Duodenal mucosa (tissue), 2 donors: ENCODE data around the gene HS3ST3B1.

Source experiments
- H3K27ac ChIP-seq: one replicate; pipeline ENCODE4 v1.7.0; 2013; ENCODE audit warnings: low read depth, low read length
- H3K27me3 ChIP-seq, 2 donors: one replicate each; pipeline ENCODE4 v1.7.0; 2013; ENCODE audit warnings: low read length in 2 of 2, control low read depth in 1 of 2; ENCODE audit not compliant: insufficient read depth in 2 of 2, control insufficient read depth in 1 of 2
- H3K36me3 ChIP-seq, 2 donors: one replicate each; pipeline ENCODE4 v1.7.0; 2013; ENCODE audit warnings: low read length in 2 of 2, control low read depth in 1 of 2; ENCODE audit not compliant: insufficient read depth in 2 of 2, control insufficient read depth in 1 of 2
- H3K4me1 ChIP-seq, 2 donors: one replicate each; pipeline ENCODE4 v1.7.0; 2013; ENCODE audit warnings: low read length in 2 of 2, control low read depth in 1 of 2; ENCODE audit not compliant: insufficient read depth in 2 of 2, control insufficient read depth in 1 of 2
- H3K4me3 ChIP-seq, 2 donors: one replicate each; pipeline ENCODE4 v1.7.0; 2013; ENCODE audit warnings: low read length in 2 of 2, low read depth in 1 of 2
- H3K9ac ChIP-seq, 2 donors: one replicate each; pipeline ENCODE4 v1.7.0; 2013; ENCODE audit warnings: low read length in 2 of 2, low read depth in 1 of 2
- H3K9me3 ChIP-seq, 2 donors: one replicate each; pipeline ENCODE4 v1.7.0; 2013; ENCODE audit warnings: low read length in 2 of 2, control low read depth in 1 of 2; ENCODE audit not compliant: control insufficient read depth in 1 of 2

Gene HS3ST3B1

GRCh38 chr17:14334276-14334840, 33.5 kb downstream of the HS3ST3B1 start:
- Histone ChIP-seq H3K4me1 (no peaks in the 10 kb centered on the region), H3K4me3 (no peak overlapping the region), H3K27me3 (no peaks in the 10 kb centered on the region), H3K36me3 (no peaks in the 10 kb centered on the region), H3K9ac (no peak overlapping the region), H3K9me3 (no peaks in the 10 kb centered on the region), H3K27ac (no peak overlapping the region)

GRCh38 chr17:14334919-14335318, 34.0 kb downstream of the HS3ST3B1 start:
- no peaks in the 10 kb centered on the region for H3K27me3 ChIP-seq
- no peak overlapping the region for H3K9ac ChIP-seq
- H3K4me1 ChIP-seq = no peaks in the 10 kb centered on the region
- H3K27ac ChIP-seq = no peak overlapping the region
- no peaks in the 10 kb centered on the region for H3K9me3 ChIP-seq
- H3K4me3 ChIP-seq = no peak overlapping the region
- no peaks in the 10 kb centered on the region for H3K36me3 ChIP-seq

- Histone ChIP-seq H3K9ac (no peak overlapping the region), H3K4me1 (no peaks in the 10 kb centered on the region), H3K27me3 (no peaks in the 10 kb centered on the region), H3K4me3 (no peak overlapping the region), H3K36me3 (no peaks in the 10 kb centered on the region), H3K27ac (no peak overlapping the region), H3K9me3 (no peaks in the 10 kb centered on the region)
Observed at GRCh38 chr17:14336418-14336817, 35.5 kb downstream of the HS3ST3B1 start.

GRCh38 chr17:14337596-14338079, 36.8 kb downstream of the HS3ST3B1 start:
- no peak overlapping the region for H3K27ac ChIP-seq
- no peak overlapping the region for H3K9ac ChIP-seq
- H3K4me3 ChIP-seq = no peak overlapping the region
- no peaks in the 10 kb centered on the region for H3K36me3 ChIP-seq
- H3K9me3 ChIP-seq = no peaks in the 10 kb centered on the region
- no peaks in the 10 kb centered on the region for H3K4me1 ChIP-seq
- no peaks in the 10 kb centered on the region for H3K27me3 ChIP-seq

GRCh38 chr17:14340857-14341754, 40.2 kb downstream of the HS3ST3B1 start:
- H3K4me1 ChIP-seq = no peaks in the 10 kb centered on the region
- H3K36me3 ChIP-seq = no peaks in the 10 kb centered on the region
- no peaks in the 10 kb centered on the region for H3K27me3 ChIP-seq
- H3K4me3 ChIP-seq = no peak overlapping the region
- no peak overlapping the region for H3K9ac ChIP-seq
- no peaks in the 10 kb centered on the region for H3K9me3 ChIP-seq
- H3K27ac ChIP-seq = no peak overlapping the region

GRCh38 chr17:14341866-14342265, 41.0 kb downstream of the HS3ST3B1 start:
- Histone ChIP-seq H3K27ac (no peak overlapping the region), H3K36me3 (no peaks in the 10 kb centered on the region), H3K9ac (no peak overlapping the region)

GRCh38 chr17:14346801-14347200, 45.9 kb downstream of the HS3ST3B1 start:
- Histone ChIP-seq H3K27me3 (no peaks in the 10 kb centered on the region), H3K36me3 (no peaks in the 10 kb centered on the region), H3K4me1 (no peaks in the 10 kb centered on the region), H3K9ac (no peak overlapping the region), H3K4me3 (no peak overlapping the region), H3K9me3 (no peaks in the 10 kb centered on the region), H3K27ac (no peak overlapping the region)

More at GRCh38 chr17:14341866-14342265, 41.0 kb downstream of the HS3ST3B1 start:
- no peak overlapping the region for H3K4me3 ChIP-seq
- no peaks in the 10 kb centered on the region for H3K27me3 ChIP-seq
- no peaks in the 10 kb centered on the region for H3K9me3 ChIP-seq
- no peaks in the 10 kb centered on the region for H3K4me1 ChIP-seq

- no peak overlapping the region for H3K4me3 ChIP-seq
- no peaks in the 10 kb centered on the region for H3K36me3 ChIP-seq
- H3K4me1 ChIP-seq = no peaks in the 10 kb centered on the region
- H3K9ac ChIP-seq = no peak overlapping the region
- no peak overlapping the region for H3K27ac ChIP-seq
- H3K27me3 ChIP-seq = no peaks in the 10 kb centered on the region
- H3K9me3 ChIP-seq = no peaks in the 10 kb centered on the region
Observed at GRCh38 chr17:14351493-14351892, 50.6 kb downstream of the HS3ST3B1 start.

GRCh38 chr17:14352136-14352535, 51.3 kb downstream of the HS3ST3B1 start:
- Histone ChIP-seq H3K9ac (no peak overlapping the region), H3K4me1 (no peaks in the 10 kb centered on the region), H3K27me3 (no peaks in the 10 kb centered on the region), H3K36me3 (no peaks in the 10 kb centered on the region), H3K27ac (no peak overlapping the region), H3K9me3 (no peaks in the 10 kb centered on the region), H3K4me3 (no peak overlapping the region)

GRCh38 chr17:14353861-14354474, 53.1 kb downstream of the HS3ST3B1 start:
- Histone ChIP-seq H3K4me1 (peaks cover 0 to under 1% of the 10 kb centered on the region in 2 donors), H3K9ac (no peak overlapping the region), H3K9me3 (no peaks in the 10 kb centered on the region), H3K27me3 (no peaks in the 10 kb centered on the region), H3K27ac (no peak overlapping the region), H3K36me3 (no peaks in the 10 kb centered on the region), H3K4me3 (no peak overlapping the region)
